ENCODE data around the gene ABCF2. TPM values are rescaled to one million over a fixed set of nuclear protein-coding genes. Genes with fewer than 3 reads are reported as not detected.
A peak's percentile ranks its signal among the peaks of the same experiment; 100 is the strongest.

ABCF2 gene
- total and polyA plus RNA-seq, 2 of the 13 experiments (the other 11 are each of a cell fraction or from before 2014, with no cell fraction given), result 16.3 to 42.5 TPM

DNA sequence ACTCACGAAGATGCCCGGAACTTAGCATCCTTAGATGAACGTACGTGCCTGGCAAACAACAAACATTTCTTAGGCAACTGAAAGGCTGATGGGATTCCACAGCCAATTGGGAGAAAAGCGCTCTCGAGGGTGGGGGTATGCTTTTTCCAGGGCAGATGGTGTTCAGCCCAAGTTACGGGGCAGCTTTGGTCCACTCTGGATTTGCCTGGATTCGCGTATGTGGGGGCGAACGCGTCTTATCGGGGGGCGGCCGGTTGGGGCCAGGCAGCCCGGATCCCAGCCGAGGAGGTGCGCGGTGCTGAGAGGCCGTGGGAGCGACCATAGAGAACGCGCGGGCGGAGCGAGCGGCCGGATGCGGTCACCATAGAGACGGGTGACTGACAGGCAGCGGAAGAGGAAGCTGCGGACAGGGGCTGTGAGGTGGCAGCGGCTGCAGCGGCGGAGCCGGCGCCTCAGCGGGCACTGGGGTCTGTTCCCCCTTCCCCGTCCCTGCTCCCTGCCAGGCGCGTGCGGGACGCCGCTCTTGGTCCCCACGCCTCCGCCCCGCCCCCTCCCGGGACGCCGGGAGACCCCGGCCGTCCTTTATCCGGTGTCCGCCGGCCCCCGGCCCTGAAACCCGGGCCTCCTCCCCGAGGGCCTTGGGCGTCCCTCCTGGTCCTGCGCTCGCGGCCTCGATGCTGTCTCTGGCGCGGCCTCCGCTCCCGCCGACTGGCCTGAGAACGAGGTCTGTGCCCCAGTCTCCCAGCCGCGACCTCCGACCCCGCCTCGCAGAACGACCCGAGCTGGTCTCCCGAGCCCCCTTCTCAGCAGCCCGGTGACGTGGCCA lies 5.3 kb upstream of the ABCF2 start, which contains the start of gene CHPF2 (continued):
- TF ChIP-seq, protein P1, sequence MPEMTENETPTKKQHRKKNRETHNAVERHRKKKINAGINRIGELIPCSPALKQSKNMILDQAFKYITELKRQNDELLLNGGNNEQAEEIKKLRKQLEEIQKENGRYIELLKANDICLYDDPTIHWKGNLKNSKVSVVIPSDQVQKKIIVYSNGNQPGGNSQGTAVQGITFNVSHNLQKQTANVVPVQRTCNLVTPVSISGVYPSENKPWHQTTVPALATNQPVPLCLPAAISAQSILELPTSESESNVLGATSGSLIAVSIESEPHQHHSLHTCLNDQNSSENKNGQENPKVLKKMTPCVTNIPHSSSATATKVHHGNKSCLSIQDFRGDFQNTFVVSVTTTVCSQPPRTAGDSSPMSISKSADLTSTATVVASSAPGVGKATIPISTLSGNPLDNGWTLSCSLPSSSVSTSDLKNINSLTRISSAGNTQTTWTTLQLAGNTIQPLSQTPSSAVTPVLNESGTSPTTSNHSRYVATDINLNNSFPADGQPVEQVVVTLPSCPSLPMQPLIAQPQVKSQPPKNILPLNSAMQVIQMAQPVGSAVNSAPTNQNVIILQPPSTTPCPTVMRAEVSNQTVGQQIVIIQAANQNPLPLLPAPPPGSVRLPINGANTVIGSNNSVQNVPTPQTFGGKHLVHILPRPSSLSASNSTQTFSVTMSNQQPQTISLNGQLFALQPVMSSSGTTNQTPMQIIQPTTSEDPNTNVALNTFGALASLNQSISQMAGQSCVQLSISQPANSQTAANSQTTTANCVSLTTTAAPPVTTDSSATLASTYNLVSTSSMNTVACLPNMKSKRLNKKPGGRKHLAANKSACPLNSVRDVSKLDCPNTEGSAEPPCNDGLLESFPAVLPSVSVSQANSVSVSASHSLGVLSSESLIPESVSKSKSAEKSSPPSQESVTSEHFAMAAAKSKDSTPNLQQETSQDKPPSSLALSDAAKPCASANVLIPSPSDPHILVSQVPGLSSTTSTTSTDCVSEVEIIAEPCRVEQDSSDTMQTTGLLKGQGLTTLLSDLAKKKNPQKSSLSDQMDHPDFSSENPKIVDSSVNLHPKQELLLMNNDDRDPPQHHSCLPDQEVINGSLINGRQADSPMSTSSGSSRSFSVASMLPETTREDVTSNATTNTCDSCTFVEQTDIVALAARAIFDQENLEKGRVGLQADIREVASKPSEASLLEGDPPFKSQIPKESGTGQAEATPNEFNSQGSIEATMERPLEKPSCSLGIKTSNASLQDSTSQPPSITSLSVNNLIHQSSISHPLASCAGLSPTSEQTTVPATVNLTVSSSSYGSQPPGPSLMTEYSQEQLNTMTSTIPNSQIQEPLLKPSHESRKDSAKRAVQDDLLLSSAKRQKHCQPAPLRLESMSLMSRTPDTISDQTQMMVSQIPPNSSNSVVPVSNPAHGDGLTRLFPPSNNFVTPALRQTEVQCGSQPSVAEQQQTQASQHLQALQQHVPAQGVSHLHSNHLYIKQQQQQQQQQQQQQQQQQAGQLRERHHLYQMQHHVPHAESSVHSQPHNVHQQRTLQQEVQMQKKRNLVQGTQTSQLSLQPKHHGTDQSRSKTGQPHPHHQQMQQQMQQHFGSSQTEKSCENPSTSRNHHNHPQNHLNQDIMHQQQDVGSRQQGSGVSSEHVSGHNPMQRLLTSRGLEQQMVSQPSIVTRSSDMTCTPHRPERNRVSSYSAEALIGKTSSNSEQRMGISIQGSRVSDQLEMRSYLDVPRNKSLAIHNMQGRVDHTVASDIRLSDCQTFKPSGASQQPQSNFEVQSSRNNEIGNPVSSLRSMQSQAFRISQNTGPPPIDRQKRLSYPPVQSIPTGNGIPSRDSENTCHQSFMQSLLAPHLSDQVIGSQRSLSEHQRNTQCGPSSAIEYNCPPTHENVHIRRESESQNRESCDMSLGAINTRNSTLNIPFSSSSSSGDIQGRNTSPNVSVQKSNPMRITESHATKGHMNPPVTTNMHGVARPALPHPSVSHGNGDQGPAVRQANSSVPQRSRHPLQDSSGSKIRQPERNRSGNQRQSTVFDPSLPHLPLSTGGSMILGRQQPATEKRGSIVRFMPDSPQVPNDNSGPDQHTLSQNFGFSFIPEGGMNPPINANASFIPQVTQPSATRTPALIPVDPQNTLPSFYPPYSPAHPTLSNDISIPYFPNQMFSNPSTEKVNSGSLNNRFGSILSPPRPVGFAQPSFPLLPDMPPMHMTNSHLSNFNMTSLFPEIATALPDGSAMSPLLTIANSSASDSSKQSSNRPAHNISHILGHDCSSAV (CRISPR knock-in tag; IDR thresholded peaks at IDR 0.05; ENCODE audit: borderline replicate concordance), result no peak
- TF ChIP-seq FOXM1 (CRISPR knock-in tag; IDR thresholded peaks at IDR 0.05), result no peak
- TF ChIP-seq ZNF33B (CRISPR knock-in tag; IDR thresholded peaks at IDR 0.05), result no peak
- no peak for TF ChIP-seq CBX2 (IDR thresholded peaks at IDR 0.05; ENCODE audit: low read depth, low read length)
- no peak for TF ChIP-seq CBX2 (CRISPR knock-in tag; IDR thresholded peaks at IDR 0.05; ENCODE audit: low read depth)
- no peak for TF ChIP-seq ZNF629 (CRISPR knock-in tag; conservative IDR thresholded peaks at IDR 0.05)
- peak; percentile 57; the same call in 1 of the 2 replicates for TF ChIP-seq SMAD1 (CRISPR knock-in tag; IDR thresholded peaks at IDR 0.05; ENCODE audit: borderline replicate concordance, low read depth)
- TF ChIP-seq DMAP1 (CRISPR knock-in tag; IDR thresholded peaks at IDR 0.05), result peak; percentile 74
- TF ChIP-seq MLLT10 (CRISPR knock-in tag; IDR thresholded peaks at IDR 0.05), result no peak
- TF ChIP-seq POLR2AphosphoS2 (IDR thresholded peaks at IDR 0.05; ENCODE audit: low read depth, low read length), result no peak
- TF ChIP-seq, protein P2, sequence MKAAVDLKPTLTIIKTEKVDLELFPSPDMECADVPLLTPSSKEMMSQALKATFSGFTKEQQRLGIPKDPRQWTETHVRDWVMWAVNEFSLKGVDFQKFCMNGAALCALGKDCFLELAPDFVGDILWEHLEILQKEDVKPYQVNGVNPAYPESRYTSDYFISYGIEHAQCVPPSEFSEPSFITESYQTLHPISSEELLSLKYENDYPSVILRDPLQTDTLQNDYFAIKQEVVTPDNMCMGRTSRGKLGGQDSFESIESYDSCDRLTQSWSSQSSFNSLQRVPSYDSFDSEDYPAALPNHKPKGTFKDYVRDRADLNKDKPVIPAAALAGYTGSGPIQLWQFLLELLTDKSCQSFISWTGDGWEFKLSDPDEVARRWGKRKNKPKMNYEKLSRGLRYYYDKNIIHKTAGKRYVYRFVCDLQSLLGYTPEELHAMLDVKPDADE (CRISPR knock-in tag; IDR thresholded peaks at IDR 0.05), result no peak
- no peak for TF ChIP-seq SCMH1 (CRISPR knock-in tag; IDR thresholded peaks at IDR 0.05; ENCODE audit: borderline replicate concordance)
- TF ChIP-seq, protein P3, sequence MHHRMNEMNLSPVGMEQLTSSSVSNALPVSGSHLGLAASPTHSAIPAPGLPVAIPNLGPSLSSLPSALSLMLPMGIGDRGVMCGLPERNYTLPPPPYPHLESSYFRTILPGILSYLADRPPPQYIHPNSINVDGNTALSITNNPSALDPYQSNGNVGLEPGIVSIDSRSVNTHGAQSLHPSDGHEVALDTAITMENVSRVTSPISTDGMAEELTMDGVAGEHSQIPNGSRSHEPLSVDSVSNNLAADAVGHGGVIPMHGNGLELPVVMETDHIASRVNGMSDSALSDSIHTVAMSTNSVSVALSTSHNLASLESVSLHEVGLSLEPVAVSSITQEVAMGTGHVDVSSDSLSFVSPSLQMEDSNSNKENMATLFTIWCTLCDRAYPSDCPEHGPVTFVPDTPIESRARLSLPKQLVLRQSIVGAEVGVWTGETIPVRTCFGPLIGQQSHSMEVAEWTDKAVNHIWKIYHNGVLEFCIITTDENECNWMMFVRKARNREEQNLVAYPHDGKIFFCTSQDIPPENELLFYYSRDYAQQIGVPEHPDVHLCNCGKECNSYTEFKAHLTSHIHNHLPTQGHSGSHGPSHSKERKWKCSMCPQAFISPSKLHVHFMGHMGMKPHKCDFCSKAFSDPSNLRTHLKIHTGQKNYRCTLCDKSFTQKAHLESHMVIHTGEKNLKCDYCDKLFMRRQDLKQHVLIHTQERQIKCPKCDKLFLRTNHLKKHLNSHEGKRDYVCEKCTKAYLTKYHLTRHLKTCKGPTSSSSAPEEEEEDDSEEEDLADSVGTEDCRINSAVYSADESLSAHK (CRISPR knock-in tag; IDR thresholded peaks at IDR 0.05; ENCODE audit: borderline replicate concordance), result no peak
- TF ChIP-seq, protein P4, sequence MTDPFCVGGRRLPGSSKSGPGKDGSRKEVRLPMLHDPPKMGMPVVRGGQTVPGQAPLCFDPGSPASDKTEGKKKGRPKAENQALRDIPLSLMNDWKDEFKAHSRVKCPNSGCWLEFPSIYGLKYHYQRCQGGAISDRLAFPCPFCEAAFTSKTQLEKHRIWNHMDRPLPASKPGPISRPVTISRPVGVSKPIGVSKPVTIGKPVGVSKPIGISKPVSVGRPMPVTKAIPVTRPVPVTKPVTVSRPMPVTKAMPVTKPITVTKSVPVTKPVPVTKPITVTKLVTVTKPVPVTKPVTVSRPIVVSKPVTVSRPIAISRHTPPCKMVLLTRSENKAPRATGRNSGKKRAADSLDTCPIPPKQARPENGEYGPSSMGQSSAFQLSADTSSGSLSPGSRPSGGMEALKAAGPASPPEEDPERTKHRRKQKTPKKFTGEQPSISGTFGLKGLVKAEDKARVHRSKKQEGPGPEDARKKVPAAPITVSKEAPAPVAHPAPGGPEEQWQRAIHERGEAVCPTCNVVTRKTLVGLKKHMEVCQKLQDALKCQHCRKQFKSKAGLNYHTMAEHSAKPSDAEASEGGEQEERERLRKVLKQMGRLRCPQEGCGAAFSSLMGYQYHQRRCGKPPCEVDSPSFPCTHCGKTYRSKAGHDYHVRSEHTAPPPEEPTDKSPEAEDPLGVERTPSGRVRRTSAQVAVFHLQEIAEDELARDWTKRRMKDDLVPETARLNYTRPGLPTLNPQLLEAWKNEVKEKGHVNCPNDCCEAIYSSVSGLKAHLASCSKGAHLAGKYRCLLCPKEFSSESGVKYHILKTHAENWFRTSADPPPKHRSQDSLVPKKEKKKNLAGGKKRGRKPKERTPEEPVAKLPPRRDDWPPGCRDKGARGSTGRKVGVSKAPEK (CRISPR knock-in tag; IDR thresholded peaks at IDR 0.05; ENCODE audit: borderline replicate concordance), result no peak
